H1 (cell line): ENCODE measurements around the gene FGF19.

Experiments
- CEBPB ChIP-seq: IDR thresholded peaks from 2 replicates; pipeline ENCODE4 v1.6.1; 2012; ENCODE audit warnings: low read depth, low read length
- KDM1A ChIP-seq: fragments of 200-600, 300-600 bp; sonication (generic); IDR thresholded peaks from 2 replicates; pipeline ENCODE4 v1.7.1; 2016; ENCODE audit warnings: mild to moderate bottlenecking, low read length, borderline replicate concordance
- POLR2A ChIP-seq, 2 experiments: IDR thresholded peaks; 1 replicate in 1 of 2; 2 replicates in 1 of 2; pipeline ENCODE4 v1.6.1; 2011; ENCODE audit warnings: low read depth in 2 of 2, low read length in 2 of 2, mild to moderate bottlenecking in 2 of 2; ENCODE audit errors: control extremely low read depth in 1 of 2
- SIN3A ChIP-seq, 2 experiments: IDR thresholded peaks in 1 of 2; conservative IDR thresholded peaks in 1 of 2; 2 replicates each; pipeline ENCODE4 v1.6.1; 2011 to 2012; ENCODE audit warnings: low read length in 2 of 2, improper control_type of control experiment in 1 of 2, low read depth in 1 of 2, mild to moderate bottlenecking in 1 of 2
- TCF12 ChIP-seq: IDR thresholded peaks from 2 replicates; pipeline ENCODE4 v1.6.1; 2011; ENCODE audit warnings: low read depth, mild to moderate bottlenecking, low read length
- TF ChIP-seq, protein P1 (sequence below), 3 experiments: IDR thresholded peaks; 1 replicate in 2 of 3; 2 replicates in 1 of 3; pipeline versions ENCODE4 v1.5.1 to v1.6.1; 2011; ENCODE audit warnings: low read length in 3 of 3, mild to moderate bottlenecking in 3 of 3, inconsistent platforms in 2 of 3, low read depth in 1 of 3, moderate library complexity in 1 of 3; ENCODE audit not compliant: insufficient read depth in 1 of 3; ENCODE audit errors: control extremely low read depth in 1 of 3
- TF ChIP-seq, protein P2 (sequence below): IDR thresholded peaks from 2 replicates; pipeline ENCODE4 v1.6.1; 2012; ENCODE audit warnings: inconsistent platforms
- TF ChIP-seq, protein P3 (sequence below): IDR thresholded peaks from 2 replicates; pipeline ENCODE4 v1.6.1; 2012; ENCODE audit warnings: low read length, inconsistent platforms

- TF ChIP-seq KDM1A (no peak), POLR2A (IDR thresholded peaks at IDR 0.05; ENCODE audit: control extremely low read depth in 1 of 2, low read depth in 2 of 2, low read length in 2 of 2) (no peak), CEBPB (no peak), TCF12 (no peak), SIN3A (conservative IDR thresholded peaks at IDR 0.05 in 1 of 2, IDR thresholded peaks at IDR 0.05 in 1 of 2; ENCODE audit: low read depth in 1 of 2, low read length in 2 of 2) (no peak)
- TF ChIP-seq, protein P1, sequence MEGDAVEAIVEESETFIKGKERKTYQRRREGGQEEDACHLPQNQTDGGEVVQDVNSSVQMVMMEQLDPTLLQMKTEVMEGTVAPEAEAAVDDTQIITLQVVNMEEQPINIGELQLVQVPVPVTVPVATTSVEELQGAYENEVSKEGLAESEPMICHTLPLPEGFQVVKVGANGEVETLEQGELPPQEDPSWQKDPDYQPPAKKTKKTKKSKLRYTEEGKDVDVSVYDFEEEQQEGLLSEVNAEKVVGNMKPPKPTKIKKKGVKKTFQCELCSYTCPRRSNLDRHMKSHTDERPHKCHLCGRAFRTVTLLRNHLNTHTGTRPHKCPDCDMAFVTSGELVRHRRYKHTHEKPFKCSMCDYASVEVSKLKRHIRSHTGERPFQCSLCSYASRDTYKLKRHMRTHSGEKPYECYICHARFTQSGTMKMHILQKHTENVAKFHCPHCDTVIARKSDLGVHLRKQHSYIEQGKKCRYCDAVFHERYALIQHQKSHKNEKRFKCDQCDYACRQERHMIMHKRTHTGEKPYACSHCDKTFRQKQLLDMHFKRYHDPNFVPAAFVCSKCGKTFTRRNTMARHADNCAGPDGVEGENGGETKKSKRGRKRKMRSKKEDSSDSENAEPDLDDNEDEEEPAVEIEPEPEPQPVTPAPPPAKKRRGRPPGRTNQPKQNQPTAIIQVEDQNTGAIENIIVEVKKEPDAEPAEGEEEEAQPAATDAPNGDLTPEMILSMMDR (IDR thresholded peaks at IDR 0.05; ENCODE audit: control extremely low read depth in 1 of 3, insufficient read depth in 1 of 3, low read depth in 1 of 3, low read length in 3 of 3), result no peak
- TF ChIP-seq, protein P2, sequence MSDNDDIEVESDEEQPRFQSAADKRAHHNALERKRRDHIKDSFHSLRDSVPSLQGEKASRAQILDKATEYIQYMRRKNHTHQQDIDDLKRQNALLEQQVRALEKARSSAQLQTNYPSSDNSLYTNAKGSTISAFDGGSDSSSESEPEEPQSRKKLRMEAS, result no peak
- TF ChIP-seq, protein P3, sequence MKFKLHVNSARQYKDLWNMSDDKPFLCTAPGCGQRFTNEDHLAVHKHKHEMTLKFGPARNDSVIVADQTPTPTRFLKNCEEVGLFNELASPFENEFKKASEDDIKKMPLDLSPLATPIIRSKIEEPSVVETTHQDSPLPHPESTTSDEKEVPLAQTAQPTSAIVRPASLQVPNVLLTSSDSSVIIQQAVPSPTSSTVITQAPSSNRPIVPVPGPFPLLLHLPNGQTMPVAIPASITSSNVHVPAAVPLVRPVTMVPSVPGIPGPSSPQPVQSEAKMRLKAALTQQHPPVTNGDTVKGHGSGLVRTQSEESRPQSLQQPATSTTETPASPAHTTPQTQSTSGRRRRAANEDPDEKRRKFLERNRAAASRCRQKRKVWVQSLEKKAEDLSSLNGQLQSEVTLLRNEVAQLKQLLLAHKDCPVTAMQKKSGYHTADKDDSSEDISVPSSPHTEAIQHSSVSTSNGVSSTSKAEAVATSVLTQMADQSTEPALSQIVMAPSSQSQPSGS, result no peak
Measured at GRCh38 chr11:69748637-69749036, 44.8 kb upstream of the FGF19 start.
